ENCODE measurements around the gene RPS6KA1.
A peak's percentile ranks its signal among the peaks of the same experiment; 100 is the strongest.
"Not testable (repeated sequence)": the region's sequence is repeated elsewhere in the genome, so short reads cannot be mapped to it uniquely, and the experiment has no call there.

RPS6KA1 gene

GRCh38 chr1:26556111-26556510, 26.6 kb downstream of the RPS6KA1 start:
- no peak for DNase-seq

- DNase-seq: no peak
Measured at GRCh38 chr1:26557008-26557407, 27.4 kb downstream of the RPS6KA1 start.

DNA sequence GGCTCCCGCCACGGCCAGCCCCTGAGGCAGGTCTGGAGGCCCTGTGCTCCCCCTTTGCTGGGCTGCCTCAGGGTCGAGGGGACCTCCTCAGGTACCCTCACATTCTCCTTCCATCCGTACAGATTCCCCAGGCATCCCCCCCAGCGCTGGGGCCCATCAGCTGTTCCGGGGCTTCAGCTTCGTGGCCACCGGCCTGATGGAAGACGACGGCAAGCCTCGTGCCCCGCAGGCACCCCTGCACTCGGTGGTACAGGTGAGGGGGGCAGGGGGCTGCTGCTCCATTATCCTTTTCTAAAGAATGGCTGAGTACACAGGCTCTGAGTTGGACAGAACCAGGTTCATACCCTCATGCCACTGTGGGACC, 29.1 kb downstream of the RPS6KA1 start:
- DNase-seq: no peak

DNA sequence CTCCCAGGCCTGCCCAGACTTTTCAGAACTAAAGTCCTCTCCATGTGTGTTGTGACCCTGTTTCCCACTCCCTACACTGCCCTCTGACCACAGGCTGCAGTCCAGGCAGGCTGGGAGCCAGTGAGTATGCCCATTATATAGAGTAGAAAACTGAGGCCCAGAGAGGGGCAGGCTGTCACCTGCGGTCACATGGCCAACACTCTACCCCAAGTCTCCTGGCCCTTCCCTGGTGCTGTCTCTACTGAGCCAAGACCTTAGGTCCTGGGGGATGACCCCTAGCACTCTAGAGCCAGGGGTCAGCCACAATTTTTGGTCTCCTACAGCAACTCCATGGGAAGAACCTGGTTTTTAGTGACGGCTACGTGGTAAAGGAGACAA, 30.8 kb downstream of the RPS6KA1 start:
- no peak for DNase-seq

DNA sequence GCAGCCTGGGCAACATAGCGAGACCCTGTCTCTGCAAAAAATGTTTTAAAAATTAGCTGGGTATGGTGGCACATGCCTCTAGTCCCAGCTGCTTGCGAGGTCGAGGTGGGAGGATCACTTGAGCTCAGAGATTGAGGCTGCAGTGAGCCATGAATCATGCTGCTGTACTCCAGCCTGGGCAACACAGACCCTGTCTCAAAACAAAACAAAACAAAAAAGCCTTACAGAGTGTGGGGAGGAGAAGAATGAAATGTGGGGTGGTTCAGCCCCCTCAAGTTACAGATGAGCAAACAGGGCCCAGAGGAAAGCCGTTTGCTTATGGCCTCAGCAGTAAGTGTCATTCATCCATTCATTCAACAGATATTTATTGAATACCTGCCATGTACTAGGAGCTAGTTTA, 40.7 kb downstream of the RPS6KA1 start:
- DNase-seq: no peak

- DNase-seq: no peak
Measured at GRCh38 chr1:26571381-26571780, 41.8 kb downstream of the RPS6KA1 start.

- no peak for DNase-seq
Measured at GRCh38 chr1:26574018-26574417, 44.5 kb downstream of the RPS6KA1 start.

DNA sequence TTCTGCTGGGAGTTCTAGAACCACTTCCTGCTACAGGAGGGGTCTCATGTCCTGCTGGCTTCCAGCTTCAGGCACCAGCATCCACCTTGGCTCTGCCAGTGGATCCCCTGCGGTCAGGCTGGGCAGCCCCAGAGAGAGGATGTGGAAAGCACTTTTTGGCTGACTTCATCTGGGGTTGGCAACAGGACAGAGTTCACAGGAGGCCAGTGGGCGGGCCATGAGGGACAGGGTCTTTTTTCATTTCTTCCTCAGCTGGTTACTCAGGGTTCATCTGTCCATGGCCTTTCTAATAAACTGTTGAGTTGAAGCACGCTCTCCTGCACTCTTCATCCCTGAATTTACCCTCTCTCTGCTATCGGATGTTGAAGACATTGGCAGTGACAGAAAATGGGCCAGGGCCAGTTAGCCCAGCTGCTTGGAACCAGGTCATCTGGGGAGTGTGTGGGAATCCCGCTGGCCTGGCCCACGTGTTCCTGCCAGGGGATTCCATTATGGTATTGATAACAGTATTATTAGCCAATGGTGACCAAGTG, 45.2 kb downstream of the RPS6KA1 start:
- no peak for DNase-seq

GRCh38 chr1:26575348-26575747, 45.8 kb downstream of the RPS6KA1 start:
- DNase-seq: no peak

DNA sequence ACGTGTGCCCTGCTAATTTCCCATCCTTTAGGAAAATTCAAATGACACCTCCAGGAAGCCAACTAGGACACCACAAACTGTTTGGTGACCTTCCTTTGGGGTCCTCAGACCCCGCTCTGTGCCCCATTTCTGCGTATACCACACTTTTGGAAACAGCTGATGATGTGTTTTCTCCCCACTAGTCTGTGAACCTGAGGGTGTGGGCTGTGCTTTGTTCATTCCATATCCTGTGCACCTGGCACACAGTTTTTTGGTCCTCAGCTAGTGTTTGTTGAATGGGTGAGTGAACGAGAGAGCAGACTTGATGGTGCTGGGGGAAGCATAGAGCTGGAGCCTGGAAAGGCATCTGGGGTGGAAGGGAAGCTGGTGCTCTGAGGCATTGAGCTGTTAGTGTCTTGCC, 48.6 kb downstream of the RPS6KA1 start:
- DNase-seq: no peak

DNA sequence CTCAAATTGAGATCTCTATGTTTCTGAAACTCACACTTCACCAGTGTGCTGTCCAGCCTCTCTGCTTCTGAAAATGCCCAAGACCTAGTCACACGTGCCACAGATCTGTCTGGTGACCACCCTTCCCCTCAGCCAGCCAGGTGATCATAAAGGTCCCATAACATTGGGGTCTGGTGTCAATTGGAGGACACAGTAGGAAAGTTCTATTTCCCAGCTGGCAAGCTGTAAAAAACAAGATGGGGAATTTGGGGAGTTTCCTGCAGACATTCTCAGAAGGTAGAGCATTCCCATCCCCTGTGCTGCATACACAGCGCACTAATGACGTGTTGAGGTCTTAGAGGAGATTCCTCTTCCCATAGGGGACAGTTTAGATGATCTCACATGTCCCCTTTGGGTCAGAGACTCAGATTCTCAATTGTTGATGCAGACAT, 50.1 kb downstream of the RPS6KA1 start:
- no peak for DNase-seq

- DNase-seq: no peak
Measured at GRCh38 chr1:26580116-26580515, 50.6 kb downstream of the RPS6KA1 start.

- DNase-seq: no peak
Measured at GRCh38 chr1:26581287-26581651, 51.7 kb downstream of the RPS6KA1 start.

- DNase-seq: no peak
Measured at GRCh38 chr1:26582053-26582835, 52.7 kb downstream of the RPS6KA1 start.

DNA sequence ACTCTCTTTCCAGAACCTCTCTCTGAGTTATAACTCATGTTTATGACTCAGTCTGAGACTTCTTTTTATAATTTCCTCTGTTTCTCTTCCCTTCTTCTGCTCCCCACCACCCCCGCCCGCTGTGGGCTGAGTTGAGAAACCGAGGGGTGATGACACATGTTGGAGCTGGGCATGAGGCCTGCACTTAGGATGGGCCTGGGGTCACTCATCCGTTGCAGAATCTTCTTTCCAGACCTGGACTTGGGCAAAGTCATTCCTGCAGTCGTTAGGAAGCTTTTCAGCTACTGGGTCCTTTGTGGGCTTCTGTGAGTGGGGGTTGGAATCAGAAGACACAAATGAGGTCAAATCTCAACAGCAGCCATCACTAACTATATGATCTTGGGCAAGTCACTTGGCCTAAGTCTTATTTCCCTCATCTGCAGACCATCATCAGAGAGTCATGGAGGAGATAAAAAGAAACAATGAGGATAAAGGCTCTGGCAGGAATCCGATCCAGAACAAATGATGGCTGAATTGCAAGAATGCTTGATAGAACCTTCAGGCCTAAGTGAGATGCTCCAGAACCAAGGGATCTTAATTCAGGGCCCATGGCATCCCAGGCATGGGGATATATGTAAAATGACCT, 53.4 kb downstream of the RPS6KA1 start:
- peak; percentile 76 for DNase-seq

DNA sequence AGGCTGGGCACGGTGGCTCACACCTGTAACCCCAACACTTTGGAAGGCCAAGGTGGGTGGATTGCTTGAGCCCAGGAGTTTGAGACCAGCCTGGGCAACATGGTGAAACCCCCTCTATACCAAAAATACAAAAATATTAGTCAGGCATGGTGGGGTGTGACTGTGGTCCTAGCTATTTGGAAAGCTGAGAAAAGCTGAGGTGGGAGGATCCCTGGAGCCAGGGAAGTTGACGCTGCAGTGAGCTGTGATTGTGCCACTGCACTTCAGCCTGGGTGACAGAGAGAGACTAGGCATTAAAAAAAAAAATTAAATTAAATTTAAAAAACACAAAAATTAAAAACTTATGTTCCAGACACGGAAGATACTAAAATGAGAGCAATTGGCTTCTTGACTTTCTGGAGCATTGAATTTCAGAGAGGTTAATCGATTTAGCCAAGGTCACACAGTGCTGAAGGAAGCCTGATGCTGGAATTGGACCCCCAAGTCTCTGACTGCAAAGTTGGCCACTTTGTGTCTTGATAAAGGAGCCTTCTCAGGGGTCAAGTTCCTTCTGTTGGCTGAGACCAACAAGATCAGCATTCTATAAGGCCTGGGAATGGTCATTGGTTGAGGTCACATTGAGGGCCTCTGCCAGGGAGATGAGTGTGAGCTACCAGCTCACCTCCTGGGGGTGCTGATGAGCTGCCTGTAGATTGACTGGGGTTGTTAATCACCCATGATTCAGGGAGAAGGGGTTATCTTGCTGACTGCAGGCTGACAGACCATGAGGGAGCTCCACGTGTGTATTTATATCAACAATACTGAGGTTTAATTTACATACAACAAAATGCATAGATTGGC, 54.3 kb downstream of the RPS6KA1 start:
- peak; percentile 25 for DNase-seq

DNA sequence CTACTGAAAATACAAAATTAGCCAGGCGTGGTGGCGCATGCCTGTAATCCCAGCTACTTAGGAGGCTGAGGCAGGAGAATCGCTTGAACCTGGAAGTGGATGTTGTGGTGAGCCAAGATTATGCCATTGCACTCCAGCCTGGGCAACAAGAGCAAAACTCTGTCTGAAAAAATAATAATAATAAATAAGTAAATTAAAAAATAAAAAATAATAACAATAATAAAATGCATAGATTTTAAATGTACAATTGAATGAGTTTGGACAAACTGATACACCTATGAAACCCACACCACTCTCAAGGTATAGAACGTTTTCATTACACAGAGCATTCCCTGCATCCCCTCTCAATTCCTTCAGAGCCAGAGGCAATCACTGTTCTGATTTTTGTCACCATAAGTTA, 55.0 kb downstream of the RPS6KA1 start:
- DNase-seq: not testable (repeated sequence)

- DNase-seq: no peak
Measured at GRCh38 chr1:26585471-26585870, 55.9 kb downstream of the RPS6KA1 start.

GRCh38 chr1:26593385-26593784, 63.8 kb downstream of the RPS6KA1 start:
- no peak for DNase-seq

DNA sequence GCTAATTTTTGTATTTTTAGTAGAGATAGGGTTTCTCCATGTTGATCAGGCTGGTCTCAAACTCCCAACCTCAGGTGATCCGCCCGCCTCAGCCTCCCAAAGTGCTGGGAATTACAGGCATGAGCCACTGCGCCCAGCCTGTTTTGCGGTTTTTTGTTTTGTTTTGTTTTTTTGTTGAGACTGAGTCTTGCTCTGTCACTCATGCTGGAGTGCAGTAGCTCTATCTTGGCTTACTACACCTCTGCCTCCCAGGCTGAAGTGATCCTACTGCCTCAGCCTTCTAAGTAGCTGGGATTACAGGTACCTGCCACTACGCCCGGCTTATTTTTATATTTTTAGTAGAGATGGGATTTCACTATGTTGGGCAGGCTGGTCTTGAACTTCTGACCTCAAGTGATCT, 65.0 kb downstream of the RPS6KA1 start:
- not testable (repeated sequence) for DNase-seq

- DNase-seq: no peak
Measured at GRCh38 chr1:26597629-26598039, 68.1 kb downstream of the RPS6KA1 start.

- DNase-seq: no peak
Measured at GRCh38 chr1:26598890-26599289, 69.3 kb downstream of the RPS6KA1 start.

- no peak for DNase-seq
Measured at GRCh38 chr1:26602378-26602959, 72.9 kb downstream of the RPS6KA1 start.
